Activated naive CD8-positive, alpha-beta T cell treated with anti-CD3 and anti-CD28 coated beads, Interleukin-2, amount 50 U/mL, for 24 hours (primary cell): ENCODE data around the gene FRYL.

Experiments used
- ATAC-seq: fragments of 150-1000 bp; cut with Tn5 transposase; one replicate; pipeline ENCODE4 v1.10.0; 2021
- DNase-seq: peaks from one replicate; pipeline ENCODE4 v3.0.0; 2021
- H3K27ac Mint-ChIP-seq: one replicate; pipeline ENCODE4 v1.8.0; 2021; ENCODE audit warnings: mild to moderate bottlenecking, mixed read lengths
- H3K27me3 Mint-ChIP-seq: one replicate; pipeline ENCODE4 v1.8.0; 2021; ENCODE audit warnings: mixed read lengths
- H3K36me3 Mint-ChIP-seq: one replicate; pipeline ENCODE4 v1.8.0; 2021; ENCODE audit warnings: low read depth, mixed read lengths
- H3K4me1 Mint-ChIP-seq: one replicate; pipeline ENCODE4 v1.8.0; 2021; ENCODE audit warnings: mixed read lengths
- H3K4me3 Mint-ChIP-seq: one replicate; pipeline ENCODE4 v1.8.0; 2021; ENCODE audit warnings: mild to moderate bottlenecking, moderate library complexity, mixed read lengths
- H3K9me3 Mint-ChIP-seq: one replicate; pipeline ENCODE4 v1.8.0; 2021; ENCODE audit warnings: mixed read lengths

Gene FRYL

DNA sequence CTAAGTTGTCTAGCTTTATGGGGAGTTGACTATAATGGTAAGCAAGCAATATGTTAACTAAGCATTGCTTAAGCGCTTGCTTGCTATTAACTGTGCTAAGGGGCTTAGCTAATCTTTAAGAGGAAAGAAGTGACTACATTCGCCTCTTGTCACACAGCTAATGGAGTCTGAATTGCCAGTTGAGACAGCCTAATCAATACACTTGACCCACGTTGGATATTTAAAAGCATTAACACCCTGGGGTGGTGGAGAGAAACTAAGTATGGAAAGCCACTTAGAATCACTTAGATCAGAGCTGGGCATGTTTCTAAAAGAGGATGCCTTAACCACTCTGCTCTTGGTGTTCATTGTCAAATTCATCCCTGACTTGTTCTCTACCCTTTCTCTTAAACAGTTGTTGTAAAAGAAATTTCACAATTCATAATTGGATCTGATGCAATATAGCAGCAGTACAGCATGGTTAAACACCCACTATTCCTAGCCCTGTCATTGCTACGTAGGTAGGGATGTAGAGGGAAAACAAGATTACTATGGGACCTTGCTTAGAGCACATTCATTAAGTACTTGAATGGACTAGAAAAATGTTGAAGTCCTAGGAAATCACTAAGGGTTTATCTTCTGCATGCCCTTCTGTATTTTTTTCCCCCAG, 286.5 kb downstream of the FRYL start:
- no peak overlapping the region for H3K27ac Mint-ChIP-seq
- H3K4me1 Mint-ChIP-seq: peaks cover 2% of the 10 kb centered on the region
- ATAC-seq (no peak), DNase-seq (no peak)
- peaks cover 26% of the 10 kb centered on the region for H3K27me3 Mint-ChIP-seq
- H3K36me3 Mint-ChIP-seq: peaks cover 4% of the 10 kb centered on the region
- no peaks in the 10 kb centered on the region for H3K9me3 Mint-ChIP-seq
- no peak overlapping the region for H3K4me3 Mint-ChIP-seq

DNA sequence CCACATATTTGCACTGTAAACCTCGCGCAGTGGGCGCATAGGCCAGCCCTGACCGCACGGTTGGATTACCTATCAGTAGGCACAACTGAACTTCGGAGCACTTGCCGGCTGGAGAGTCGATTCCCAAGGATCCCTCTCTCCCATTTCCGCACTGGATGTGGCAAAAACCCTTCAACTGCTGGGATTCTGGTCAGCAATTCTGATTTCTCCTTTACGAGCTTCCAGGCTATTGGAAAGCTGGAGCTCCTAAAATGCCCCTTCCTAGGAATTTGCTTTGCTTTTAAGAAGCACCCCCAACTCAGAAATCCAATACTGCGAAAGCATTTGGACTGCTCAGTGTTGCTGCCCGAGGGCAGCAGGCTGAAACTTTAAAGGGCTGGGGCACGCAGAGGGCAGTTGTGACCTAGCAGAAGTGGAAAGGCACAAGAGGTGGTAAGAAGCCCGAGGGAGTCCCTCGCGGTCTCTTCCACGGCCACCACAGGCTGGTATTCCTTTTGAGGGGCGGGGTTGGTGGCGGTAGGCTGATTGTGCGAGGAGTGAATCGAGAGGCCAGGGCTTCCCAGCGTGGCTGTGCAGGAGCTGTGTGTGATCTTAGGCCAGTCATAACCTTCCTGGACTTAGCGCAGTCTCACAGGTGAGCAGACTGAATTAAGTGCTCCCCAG, 288.4 kb downstream of the FRYL start:
- H3K9me3 Mint-ChIP-seq: no peaks in the 10 kb centered on the region
- peaks cover 2% of the 10 kb centered on the region for H3K4me1 Mint-ChIP-seq
- H3K4me3 Mint-ChIP-seq: no peak overlapping the region
- H3K36me3 Mint-ChIP-seq: peaks cover 4% of the 10 kb centered on the region
- DNase-seq (no peak), ATAC-seq (no peak)
- peaks cover 41% of the 10 kb centered on the region for H3K27me3 Mint-ChIP-seq
- no peak overlapping the region for H3K27ac Mint-ChIP-seq

- H3K9me3 Mint-ChIP-seq: no peaks in the 10 kb centered on the region
- H3K36me3 Mint-ChIP-seq: peaks cover 1% of the 10 kb centered on the region
- ATAC-seq (no peak), DNase-seq (no peak)
- H3K27me3 Mint-ChIP-seq: peaks cover 44% of the 10 kb centered on the region
- no peak overlapping the region for H3K27ac Mint-ChIP-seq
- H3K4me3 Mint-ChIP-seq: no peak overlapping the region
- H3K4me1 Mint-ChIP-seq: peaks cover 2% of the 10 kb centered on the region
Observed at GRCh38 chr4:48490680-48491513, 289.2 kb downstream of the FRYL start.

DNA sequence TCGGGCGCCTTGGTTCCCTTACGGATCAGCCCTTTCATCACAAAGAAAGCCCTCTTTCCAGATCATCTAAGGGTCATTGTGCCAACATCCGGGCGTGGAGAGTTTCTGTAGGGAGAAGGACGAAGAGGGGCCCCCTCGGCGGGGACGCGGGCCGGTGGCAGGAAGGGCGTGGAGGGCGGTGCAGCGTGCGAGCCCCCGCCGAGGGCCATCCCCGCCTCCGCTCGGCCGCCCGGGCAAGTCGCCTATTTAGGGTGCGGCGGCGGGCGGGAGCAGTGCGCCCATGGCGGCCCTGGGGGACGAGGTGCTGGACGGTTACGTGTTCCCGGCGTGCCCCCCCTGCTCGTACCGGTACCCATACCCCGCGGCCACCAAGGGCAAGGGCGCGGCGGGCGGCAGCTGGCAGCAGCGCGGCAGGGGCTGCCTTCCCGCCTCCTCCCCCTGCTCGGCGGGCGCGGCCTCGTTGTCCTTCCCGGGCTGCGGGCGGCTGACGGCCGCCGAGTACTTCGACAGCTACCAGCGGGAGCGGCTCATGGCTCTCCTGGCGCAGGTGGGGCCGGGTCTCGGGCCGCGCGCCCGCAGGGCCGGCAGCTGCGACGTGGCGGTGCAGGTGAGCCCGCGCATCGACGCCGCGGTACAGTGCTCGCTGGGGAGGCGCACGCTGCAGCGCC, 289.9 kb downstream of the FRYL start, which contains the start of gene ZAR1:
ZAR1 (plus strand) TSS at position 241 of the 668 bp plus-strand sequence; CDS start at position 281, 40 bp downstream.
- ATAC-seq: no peak
- Mint-ChIP-seq H3K9me3 (no peaks in the 10 kb centered on the region), H3K27me3 (peaks cover 49% of the 10 kb centered on the region), H3K27ac (no peak within 1 kb of the TSS), H3K36me3 (no peaks in the 10 kb centered on the region), H3K4me3 (peak within 1 kb of the TSS; percentile 34), H3K4me1 (peaks cover 2% of the 10 kb centered on the region)
- DNase-seq: no peak

GRCh38 chr4:48489683-48490011, 290.4 kb downstream of the FRYL start:
- Mint-ChIP-seq H3K27ac (no peak overlapping the region), H3K36me3 (peaks cover 2% of the 10 kb centered on the region), H3K27me3 (peaks cover 54% of the 10 kb centered on the region), H3K4me1 (peaks cover 5% of the 10 kb centered on the region), H3K4me3 (peak overlapping the region; percentile 34), H3K9me3 (no peaks in the 10 kb centered on the region)
- ATAC-seq (no peak), DNase-seq (no peak)

- Mint-ChIP-seq H3K9me3 (no peaks in the 10 kb centered on the region), H3K4me1 (peaks cover 14% of the 10 kb centered on the region), H3K36me3 (peaks cover 2% of the 10 kb centered on the region), H3K4me3 (peak overlapping the region; percentile 63), H3K27me3 (peaks cover 78% of the 10 kb centered on the region), H3K27ac (no peak overlapping the region)
- ATAC-seq: no peak
- DNase-seq: no peak
Observed at GRCh38 chr4:48484494-48485168, 295.4 kb downstream of the FRYL start.

DNA sequence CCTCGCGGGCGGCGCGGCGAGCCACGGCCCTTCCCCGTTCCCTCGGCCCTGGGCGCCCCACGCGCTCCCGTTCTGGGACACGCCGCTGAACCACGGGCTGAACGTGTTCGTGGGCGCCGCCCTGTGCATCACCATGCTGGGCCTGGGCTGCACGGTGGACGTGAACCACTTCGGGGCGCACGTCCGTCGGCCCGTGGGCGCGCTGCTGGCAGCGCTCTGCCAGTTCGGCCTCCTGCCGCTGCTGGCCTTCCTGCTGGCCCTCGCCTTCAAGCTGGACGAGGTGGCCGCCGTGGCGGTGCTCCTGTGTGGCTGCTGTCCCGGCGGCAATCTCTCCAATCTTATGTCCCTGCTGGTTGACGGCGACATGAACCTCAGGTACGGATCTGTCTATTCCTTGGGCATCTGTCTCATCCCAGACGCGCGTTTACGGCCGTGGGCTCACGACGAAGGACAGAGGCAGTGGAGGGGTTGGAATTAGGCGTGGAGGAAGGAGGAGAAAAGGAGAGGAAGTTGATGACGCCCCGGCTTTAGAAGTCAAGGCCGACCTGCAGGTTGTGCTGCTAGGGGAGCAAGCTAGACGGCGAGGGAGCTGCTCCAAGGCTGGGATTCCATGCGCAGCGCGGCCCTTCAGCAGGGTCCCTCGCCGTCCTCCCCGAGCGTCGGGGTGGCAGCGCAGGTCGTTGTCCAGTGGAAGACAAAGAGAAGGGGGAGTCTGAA, 296.1 kb downstream of the FRYL start:
- H3K27me3 Mint-ChIP-seq: peaks cover 73% of the 10 kb centered on the region
- peaks cover 2% of the 10 kb centered on the region for H3K36me3 Mint-ChIP-seq
- no peak overlapping the region for H3K27ac Mint-ChIP-seq
- DNase-seq (no peak), ATAC-seq (no peak)
- peak overlapping the region; percentile 63 for H3K4me3 Mint-ChIP-seq
- peaks cover 12% of the 10 kb centered on the region for H3K4me1 Mint-ChIP-seq
- H3K9me3 Mint-ChIP-seq: no peaks in the 10 kb centered on the region

DNA sequence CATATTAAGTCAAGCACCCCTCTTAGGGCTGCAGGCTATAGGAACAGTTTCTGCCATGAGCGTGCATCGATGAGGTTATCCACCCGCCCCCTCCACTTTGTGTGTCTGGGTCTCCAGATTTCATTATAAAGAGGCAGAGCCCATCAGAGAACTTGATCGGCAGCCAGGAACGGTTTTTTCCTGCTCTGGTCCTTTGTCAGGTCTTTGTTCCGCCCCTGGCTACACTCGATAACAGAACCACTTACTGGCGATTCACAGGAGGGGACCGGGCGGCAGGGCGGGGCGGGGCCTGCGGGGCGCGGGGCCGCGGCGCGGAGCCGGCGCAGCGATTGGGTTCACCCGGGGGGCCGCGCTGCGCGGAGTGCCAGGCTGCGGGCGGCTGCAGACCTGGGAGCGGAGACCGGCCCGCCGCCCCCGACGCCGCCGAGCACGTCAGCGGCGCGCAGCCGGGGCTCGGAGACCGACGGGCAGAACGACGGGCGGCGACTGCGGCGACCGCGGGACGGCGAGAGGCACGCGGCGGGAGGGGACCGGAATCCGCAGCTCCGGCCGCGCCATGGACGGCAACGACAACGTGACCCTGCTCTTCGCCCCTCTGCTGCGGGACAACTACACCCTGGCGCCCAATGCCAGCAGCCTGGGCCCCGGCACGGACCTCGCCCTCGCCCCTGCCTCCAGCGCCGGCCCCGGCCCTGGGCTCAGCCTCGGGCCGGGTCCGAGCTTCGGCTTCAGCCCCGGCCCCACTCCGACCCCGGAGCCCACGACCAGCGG, 296.9 kb downstream of the FRYL start, which contains the start of gene SLC10A4:
SLC10A4 (plus strand) TSS at position 338 of the 771 bp plus-strand sequence; CDS start at position 557, 219 bp downstream.
- Mint-ChIP-seq H3K27ac (no peak within 1 kb of the TSS), H3K9me3 (no peaks in the 10 kb centered on the region), H3K27me3 (peaks cover 66% of the 10 kb centered on the region), H3K36me3 (peaks cover 2% of the 10 kb centered on the region), H3K4me1 (peaks cover 12% of the 10 kb centered on the region), H3K4me3 (peak within 1 kb of the TSS; percentile 65)
- peak; percentile 22 for DNase-seq
- ATAC-seq: peak; percentile 40

GRCh38 chr4:48481581-48481980, 298.5 kb downstream of the FRYL start:
- H3K27me3 Mint-ChIP-seq: peaks cover 55% of the 10 kb centered on the region
- H3K36me3 Mint-ChIP-seq: peaks cover 2% of the 10 kb centered on the region
- no peak overlapping the region for H3K27ac Mint-ChIP-seq
- DNase-seq (no peak), ATAC-seq (no peak)
- H3K4me3 Mint-ChIP-seq: no peak overlapping the region
- H3K4me1 Mint-ChIP-seq: peaks cover 12% of the 10 kb centered on the region
- no peaks in the 10 kb centered on the region for H3K9me3 Mint-ChIP-seq

GRCh38 chr4:48478273-48478672, 301.8 kb downstream of the FRYL start:
- DNase-seq (no peak), ATAC-seq (no peak)
- Mint-ChIP-seq H3K27ac (no peak overlapping the region), H3K4me3 (no peak overlapping the region), H3K27me3 (peaks cover 34% of the 10 kb centered on the region), H3K4me1 (no peaks in the 10 kb centered on the region), H3K9me3 (no peaks in the 10 kb centered on the region), H3K36me3 (no peaks in the 10 kb centered on the region)

DNA sequence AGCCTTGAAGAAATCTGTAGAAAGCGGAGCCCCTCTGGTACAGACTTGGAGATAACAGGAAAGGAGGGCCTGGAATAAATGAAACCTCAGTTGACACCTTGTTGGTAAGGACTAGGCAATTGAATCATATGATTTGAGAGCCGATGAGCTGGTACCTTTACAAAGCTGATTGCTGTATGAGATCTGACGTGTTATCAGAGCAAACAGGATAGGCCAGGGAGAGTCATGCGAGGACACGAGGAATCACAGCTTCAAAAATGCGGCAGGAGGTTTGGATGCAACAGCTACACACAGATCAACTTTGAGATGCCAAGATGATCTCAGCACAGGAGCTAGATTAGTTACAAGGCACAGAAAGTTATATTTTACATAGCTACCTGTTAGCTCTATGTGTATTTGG, 304.3 kb downstream of the FRYL start:
- Mint-ChIP-seq H3K4me1 (no peaks in the 10 kb centered on the region), H3K4me3 (no peak overlapping the region), H3K27ac (no peak overlapping the region)

DNA sequence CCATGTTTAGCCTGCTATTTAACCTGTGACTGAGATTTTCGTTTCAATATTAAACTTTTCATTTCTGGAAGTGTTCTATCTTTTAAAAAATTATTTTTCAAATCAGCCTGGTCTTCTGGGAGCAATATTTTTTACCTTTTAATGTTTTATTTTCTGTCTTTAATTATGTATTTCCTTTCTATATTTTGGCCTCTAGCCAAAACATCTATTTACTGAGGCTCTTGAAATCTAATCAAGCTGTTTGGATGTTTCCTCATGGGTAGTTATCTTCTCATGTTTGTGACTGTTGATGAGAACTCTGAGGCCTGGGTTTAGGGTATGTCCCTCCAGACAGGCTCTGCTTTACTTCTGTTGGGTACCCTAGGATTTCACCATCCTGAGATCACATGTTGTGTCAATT, 307.3 kb downstream of the FRYL start:
- Mint-ChIP-seq H3K27me3 (peaks cover 3% of the 10 kb centered on the region), H3K9me3 (no peaks in the 10 kb centered on the region), H3K36me3 (no peaks in the 10 kb centered on the region), H3K4me3 (no peak overlapping the region), H3K27ac (no peak overlapping the region), H3K4me1 (no peaks in the 10 kb centered on the region)
- ATAC-seq: no peak
- no peak for DNase-seq

More for the DNA sequence above, 304.3 kb downstream of the FRYL start:
- peaks cover 11% of the 10 kb centered on the region for H3K27me3 Mint-ChIP-seq
- no peaks in the 10 kb centered on the region for H3K36me3 Mint-ChIP-seq
- no peak for DNase-seq
- no peak for ATAC-seq
- H3K9me3 Mint-ChIP-seq: no peaks in the 10 kb centered on the region

DNA sequence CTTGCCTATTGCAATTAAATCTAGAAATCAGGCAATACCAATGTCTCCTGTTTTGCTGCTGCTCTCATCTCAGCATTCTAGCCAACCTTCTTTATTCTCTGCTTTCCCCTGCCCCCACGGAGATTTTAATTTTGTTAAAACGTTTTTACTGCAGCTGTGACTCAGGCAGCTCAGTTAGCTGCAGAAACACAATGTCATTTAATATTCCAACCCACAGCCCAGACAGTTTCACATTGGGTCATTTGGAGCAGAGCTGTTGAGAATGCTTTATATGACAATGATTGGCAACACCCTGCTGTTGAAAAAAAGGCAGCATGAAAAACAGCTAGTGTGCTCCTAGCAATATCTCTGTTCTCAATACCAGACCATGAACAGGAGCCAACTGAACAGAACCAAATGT, 309.5 kb downstream of the FRYL start:
- H3K4me3 Mint-ChIP-seq: no peak overlapping the region
- peaks cover 3% of the 10 kb centered on the region for H3K27me3 Mint-ChIP-seq
- DNase-seq (no peak), ATAC-seq (no peak)
- H3K27ac Mint-ChIP-seq: no peak overlapping the region
- no peaks in the 10 kb centered on the region for H3K4me1 Mint-ChIP-seq
- H3K36me3 Mint-ChIP-seq: no peaks in the 10 kb centered on the region
- H3K9me3 Mint-ChIP-seq: no peaks in the 10 kb centered on the region
